Left renal cortex interstitium (tissue), 4 donors: ENCODE measurements around the gene CKB. TPM values are rescaled to one million over a fixed set of nuclear protein-coding genes. Genes with fewer than 3 reads are reported as not detected.

Source experiments
- DNase-seq, 4 donors: peaks; one replicate each; pipeline ENCODE4 v3.0.0-alpha.2; 2013; ENCODE audit warnings: low read depth in 4 of 4, low spot score in 2 of 4, missing footprints in 1 of 4
- polyA plus RNA-seq, 4 donors: library from polyadenylated mRNA; unstranded; fragments of 120-200 nt; gene quantifications; one replicate each; pipeline ENCODE4 v1.2.1, GENCODE V29; 2013; ENCODE audit not compliant: insufficient read length in 4 of 4

CKB gene
- polyA plus RNA-seq, 4 donors: 124 to 203 (median 154) TPM

DNA sequence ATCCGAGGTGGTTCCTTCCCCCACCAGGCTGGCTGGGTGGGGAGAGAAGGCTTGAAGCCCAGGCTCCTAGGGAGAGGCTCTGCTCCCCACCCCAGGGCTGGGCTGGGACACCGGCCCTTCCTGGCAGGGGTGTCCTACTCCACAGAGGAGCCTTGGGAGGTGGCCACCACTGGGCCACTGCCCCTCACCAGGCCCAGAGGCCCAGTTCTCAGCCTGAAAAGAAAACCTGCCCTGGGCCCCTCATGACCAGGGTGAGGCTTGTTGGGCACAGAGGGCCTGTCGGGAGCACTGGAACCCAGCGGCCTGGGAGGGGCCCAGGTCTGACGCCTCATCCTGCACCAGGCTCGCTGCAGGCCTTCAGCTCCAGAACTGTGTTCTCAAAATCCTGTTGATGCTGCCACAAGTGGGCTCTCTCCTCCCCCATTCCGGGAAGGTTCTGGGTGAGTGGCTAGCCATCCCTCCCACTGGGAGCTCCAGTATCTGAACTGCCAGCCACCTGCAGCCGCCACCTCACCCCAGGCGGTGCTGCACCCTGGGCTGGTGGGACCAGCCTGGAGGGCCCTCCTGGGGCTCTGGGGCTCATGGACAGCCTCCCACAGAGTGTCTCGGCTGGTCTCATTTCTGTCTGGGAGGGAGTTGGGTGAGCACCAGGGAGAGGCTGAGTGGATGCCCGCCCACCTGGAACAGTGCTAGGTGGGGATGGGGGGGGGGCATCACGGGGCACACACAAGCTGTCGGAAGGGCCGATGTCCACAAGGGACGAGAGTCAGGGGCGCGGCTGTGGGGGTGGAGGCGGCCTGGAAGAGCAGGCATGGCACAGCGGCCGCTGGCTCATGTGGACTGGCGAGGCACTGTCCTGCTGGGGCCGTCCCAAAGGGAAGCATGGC, 28.1 kb upstream of the CKB start:
- peak in 1 of 4 donors; percentile 69 for DNase-seq

GRCh38 chr14:103549361-103550311, 27.0 kb upstream of the CKB start:
- DNase-seq: no peak

DNA sequence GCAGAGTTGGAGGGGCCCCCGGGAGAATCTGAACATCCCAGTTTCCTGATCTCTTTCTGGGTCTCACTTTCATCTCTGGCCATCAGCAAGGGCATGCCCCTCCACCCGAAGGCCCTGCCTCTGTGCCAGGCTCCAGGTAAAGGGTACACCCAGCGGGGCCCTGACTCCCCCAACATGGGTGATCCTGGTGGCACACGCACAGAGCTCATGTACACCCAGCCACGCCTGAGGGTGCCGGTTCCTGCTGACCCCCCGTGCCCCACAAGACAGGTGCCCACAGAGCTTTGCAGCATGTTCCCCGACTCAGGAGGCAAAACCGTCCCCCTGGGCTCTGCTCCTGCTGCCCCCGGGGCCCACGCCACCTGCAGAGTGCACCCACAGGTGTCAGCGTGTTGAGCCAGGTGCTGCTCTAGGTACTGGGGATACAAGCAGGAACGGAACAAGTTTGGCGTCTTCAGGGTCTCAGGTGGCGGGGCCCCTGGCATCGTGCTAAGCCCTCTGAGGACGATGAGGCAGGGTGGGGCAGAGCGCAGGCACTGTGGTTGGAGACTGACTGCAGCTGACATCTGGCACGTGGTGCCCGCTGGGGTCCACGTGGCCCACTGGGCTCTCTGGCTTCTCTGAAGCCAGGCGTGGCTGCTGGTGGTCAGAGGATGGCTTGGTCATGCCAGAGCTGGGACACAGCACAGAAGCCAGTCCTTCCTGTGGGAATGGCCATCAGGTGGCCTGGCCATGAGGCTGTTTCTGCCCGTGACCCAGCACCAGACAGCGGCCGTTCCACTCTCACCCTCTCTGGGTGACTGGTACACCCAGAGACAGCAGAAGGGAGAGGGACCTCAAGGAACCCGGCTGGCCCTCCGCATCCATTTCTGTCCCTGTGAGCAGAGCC, 26.1 kb upstream of the CKB start:
- DNase-seq: no peak

- no peak for DNase-seq
Measured at GRCh38 chr14:103547941-103548462, 25.4 kb upstream of the CKB start.

- no peak for DNase-seq
Measured at GRCh38 chr14:103547455-103547940, 24.9 kb upstream of the CKB start.

DNA sequence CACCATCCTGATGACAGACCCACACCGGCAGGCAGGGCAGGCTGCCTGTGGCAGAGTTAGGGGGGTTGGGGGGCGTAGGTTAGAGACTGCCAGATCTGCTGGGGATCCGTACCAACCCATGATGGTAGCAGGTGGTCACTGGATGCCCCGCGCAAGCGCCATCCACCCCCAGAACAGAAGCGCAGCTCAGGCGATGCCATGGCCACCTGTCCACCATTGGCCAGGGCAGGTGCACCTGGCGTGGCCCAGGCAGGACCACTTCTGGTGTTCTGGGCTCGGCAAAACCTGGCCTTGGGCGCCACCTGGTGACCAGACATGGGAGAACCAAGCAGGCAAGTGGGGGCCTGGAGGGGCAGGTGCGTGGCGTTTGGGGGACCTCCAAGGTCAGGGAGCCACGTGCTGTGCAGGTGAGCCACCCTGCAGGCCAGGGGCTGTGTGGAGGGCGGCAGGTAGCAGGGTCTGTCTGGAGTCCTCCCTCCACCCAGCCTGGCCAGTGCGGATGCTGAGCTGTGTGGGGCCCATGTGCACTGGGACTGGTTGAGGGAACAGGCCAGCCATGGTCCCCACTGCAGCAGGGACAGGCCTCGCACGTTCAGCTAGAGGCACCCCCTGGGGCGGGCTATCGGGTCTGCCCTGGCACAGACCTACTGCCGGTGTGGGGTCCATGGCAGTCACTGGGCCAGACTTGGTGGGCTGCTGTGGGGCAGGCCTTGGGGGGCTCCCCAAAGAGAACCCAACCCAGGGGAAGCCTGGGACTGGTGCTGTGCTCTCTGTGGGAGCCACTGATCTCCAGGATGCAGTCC, 24.2 kb upstream of the CKB start:
- no peak for DNase-seq

DNA sequence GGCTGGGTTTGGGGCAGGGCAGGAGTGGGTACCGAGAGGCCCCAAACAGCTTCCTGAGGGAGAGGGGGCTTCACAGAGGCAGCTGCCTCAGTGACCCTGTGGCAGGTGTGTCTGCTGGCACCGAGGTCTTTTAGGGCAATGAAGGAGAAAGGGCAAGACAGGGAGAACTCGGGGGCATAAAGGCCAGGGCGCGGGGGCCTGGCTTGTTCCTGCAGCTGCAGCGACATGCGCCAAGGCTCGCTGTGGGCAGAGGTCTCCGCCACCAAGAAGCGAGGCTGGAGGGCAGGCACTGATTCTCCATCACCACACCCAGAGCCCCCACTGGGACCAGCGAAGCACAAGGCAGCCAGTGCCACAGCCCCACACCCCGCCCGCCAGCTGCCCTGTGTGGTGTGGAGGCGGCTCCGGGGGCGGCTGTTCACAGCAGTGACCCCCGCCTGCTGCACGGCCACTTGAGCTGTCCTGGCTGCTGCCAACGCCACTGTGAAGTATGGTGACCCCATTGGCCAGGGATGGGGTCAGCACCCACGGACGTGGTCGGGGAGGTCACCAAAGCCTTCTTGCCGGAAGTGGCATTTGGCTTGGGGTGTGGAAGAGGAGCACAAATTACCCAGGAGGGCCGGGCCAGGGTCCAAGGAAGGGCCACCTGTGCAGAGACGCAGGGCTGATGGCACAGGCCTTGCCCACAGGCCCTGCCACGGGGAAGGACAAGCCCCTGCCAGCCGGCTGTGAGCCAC, 23.5 kb upstream of the CKB start:
- DNase-seq: no peak

DNA sequence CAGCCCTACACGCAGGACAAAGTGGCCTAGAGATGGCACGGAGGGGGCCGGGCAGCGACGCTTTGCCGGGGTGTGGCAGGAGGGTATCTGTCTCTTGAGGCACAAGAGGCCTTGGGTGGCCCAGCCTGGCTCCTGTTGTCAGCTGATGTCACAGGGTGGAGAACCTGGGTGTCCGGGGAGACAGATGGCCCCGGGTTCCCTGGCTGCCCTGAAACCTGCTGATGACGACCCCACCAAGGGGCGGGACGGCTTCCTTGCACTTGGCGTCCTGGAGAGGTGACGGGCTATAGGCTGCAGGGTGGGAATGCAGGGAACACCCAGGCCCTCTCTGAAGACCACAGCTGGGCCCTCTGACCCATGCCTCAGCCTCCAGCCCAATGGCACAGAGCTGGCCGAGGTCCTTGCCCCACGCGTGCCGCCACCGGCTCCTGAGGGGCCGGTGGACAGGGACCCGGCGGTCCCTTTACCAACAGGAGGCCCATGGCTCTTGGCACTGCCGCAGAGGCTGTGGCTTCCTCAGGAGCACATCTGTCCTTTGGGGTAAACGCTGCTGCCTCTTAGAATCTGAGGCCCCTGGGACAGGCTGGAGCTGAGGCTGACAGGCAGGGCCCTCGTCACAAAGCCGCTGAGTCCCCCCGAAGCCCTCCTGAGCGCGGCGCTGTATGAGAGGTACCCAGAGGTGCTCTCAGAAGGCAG, 22.7 kb upstream of the CKB start:
- no peak for DNase-seq

DNA sequence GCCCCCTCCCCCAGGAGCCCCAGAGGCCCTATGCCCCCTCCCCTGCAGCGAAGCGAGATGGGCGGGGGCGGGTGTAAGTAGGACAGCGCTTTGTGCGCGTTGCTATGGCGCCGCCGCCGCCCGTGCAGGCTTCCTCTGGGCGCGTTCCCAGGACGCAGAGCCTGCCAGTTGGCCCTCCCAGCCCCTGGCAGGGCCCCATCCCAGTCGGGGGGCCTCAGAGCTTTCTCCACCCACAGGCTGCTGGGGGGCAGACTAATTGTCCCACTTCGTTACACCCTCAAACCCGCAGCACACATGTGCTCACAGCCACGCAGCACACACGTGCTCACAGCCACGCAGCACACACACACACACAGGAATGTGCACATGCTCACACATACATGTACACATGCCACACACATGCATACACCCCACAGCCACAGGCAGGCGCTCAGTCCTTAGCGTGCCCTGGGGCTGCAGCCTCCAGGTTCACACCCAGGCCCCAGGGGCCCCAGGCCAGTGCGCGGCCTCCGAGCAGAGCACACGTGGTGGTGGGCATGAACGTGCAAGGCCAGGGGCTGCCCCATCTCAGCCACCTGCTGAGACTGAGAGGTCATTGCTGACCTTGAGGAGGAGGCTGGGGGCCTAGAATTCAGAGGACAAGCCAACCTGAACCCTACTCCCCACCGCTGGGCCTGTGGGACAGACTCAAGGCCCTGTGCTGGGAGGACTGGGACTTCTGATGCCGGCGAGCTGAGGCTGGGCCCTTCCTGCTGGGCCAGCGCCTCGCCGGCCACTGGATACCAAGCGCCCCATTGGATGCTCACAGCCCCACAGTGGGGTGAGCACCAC, 22.0 kb upstream of the CKB start:
- no peak for DNase-seq

- no peak for DNase-seq
Measured at GRCh38 chr14:103543721-103544387, 21.2 kb upstream of the CKB start.

- no peak for DNase-seq
Measured at GRCh38 chr14:103543140-103543539, 20.5 kb upstream of the CKB start.

GRCh38 chr14:103542605-103543088, 20.0 kb upstream of the CKB start:
- DNase-seq: no peak

GRCh38 chr14:103541709-103542604, 19.3 kb upstream of the CKB start:
- DNase-seq: no peak

- no peak for DNase-seq
Measured at GRCh38 chr14:103540821-103541708, 18.4 kb upstream of the CKB start.
